Measurements from ENCODE around the gene WDR27.

Gene WDR27

GRCh38 chr6:169571123-169571962, 130.5 kb downstream of the WDR27 start:
- no peaks in the 10 kb centered on the region for H3F3A ChIP-seq (ENCODE audit: insufficient read depth)
- H3K4me2 ChIP-seq (ENCODE audit: low read depth, low read length, poor library complexity, severe bottlenecking) = no peak overlapping the region
- no peak overlapping the region for H2AFZ ChIP-seq (ENCODE audit: low read depth, low read length, severe bottlenecking)
- H3K9me2 ChIP-seq (replicated peaks; ENCODE audit: insufficient read depth, low read length) = no peaks in the 10 kb centered on the region
- no peaks in the 10 kb centered on the region for H4K20me1 ChIP-seq (ENCODE audit: low read depth, low read length)
- H3K36me3 ChIP-seq (ENCODE audit: low read length) = no peaks in the 10 kb centered on the region
- H3K9me3 ChIP-seq (ENCODE audit: insufficient read depth, low read length) = no peaks in the 10 kb centered on the region
- no peaks in the 10 kb centered on the region for H3K27me3 ChIP-seq (ENCODE audit: low read length)
- no peak overlapping the region for H3K4me3 ChIP-seq (ENCODE audit: insufficient read depth, low read length, poor library complexity, severe bottlenecking)
- no peak overlapping the region for H3K9ac ChIP-seq (ENCODE audit: low read length)
- no peaks in the 10 kb centered on the region for H3K79me2 ChIP-seq (ENCODE audit: insufficient read depth, low read length)
- no peak for TF ChIP-seq EZH2phosphoT487 (conservative IDR thresholded peaks at IDR 0.05; ENCODE audit: low read length)
- no peak for TF ChIP-seq CTCF (IDR thresholded peaks at IDR 0.05; ENCODE audit: insufficient read depth, low read length, poor library complexity, severe bottlenecking)
- no peak overlapping the region for H3K27ac ChIP-seq (ENCODE audit: low read depth, low read length)

GRCh38 chr6:169568314-169569087, 133.3 kb downstream of the WDR27 start:
- no peak for TF ChIP-seq CTCF (IDR thresholded peaks at IDR 0.05; ENCODE audit: insufficient read depth, low read length, poor library complexity, severe bottlenecking)
- no peak for TF ChIP-seq EZH2phosphoT487 (conservative IDR thresholded peaks at IDR 0.05; ENCODE audit: low read length)
- Histone ChIP-seq H3K36me3 (ENCODE audit: low read length) (no peaks in the 10 kb centered on the region), H3F3A (ENCODE audit: insufficient read depth) (no peaks in the 10 kb centered on the region), H3K4me2 (ENCODE audit: low read depth, low read length, poor library complexity, severe bottlenecking) (no peak overlapping the region), H3K9me3 (ENCODE audit: insufficient read depth, low read length) (no peaks in the 10 kb centered on the region), H3K27ac (ENCODE audit: low read depth, low read length) (no peak overlapping the region), H4K20me1 (ENCODE audit: low read depth, low read length) (no peaks in the 10 kb centered on the region), H3K4me3 (ENCODE audit: insufficient read depth, low read length, poor library complexity, severe bottlenecking) (no peak overlapping the region), H3K9ac (ENCODE audit: low read length) (no peak overlapping the region), H3K27me3 (ENCODE audit: low read length) (no peaks in the 10 kb centered on the region), H3K79me2 (ENCODE audit: insufficient read depth, low read length) (no peaks in the 10 kb centered on the region), H3K9me2 (replicated peaks; ENCODE audit: insufficient read depth, low read length) (no peaks in the 10 kb centered on the region), H2AFZ (ENCODE audit: low read depth, low read length, severe bottlenecking) (no peak overlapping the region)

GRCh38 chr6:169567819-169568218, 134.0 kb downstream of the WDR27 start:
- Histone ChIP-seq H3K4me3 (ENCODE audit: insufficient read depth, low read length, poor library complexity, severe bottlenecking) (no peak overlapping the region), H3K36me3 (ENCODE audit: low read length) (no peaks in the 10 kb centered on the region), H3K27ac (ENCODE audit: low read depth, low read length) (no peak overlapping the region), H3K79me2 (ENCODE audit: insufficient read depth, low read length) (no peaks in the 10 kb centered on the region), H4K20me1 (ENCODE audit: low read depth, low read length) (no peaks in the 10 kb centered on the region), H2AFZ (ENCODE audit: low read depth, low read length, severe bottlenecking) (no peak overlapping the region), H3K27me3 (ENCODE audit: low read length) (no peaks in the 10 kb centered on the region), H3K9ac (ENCODE audit: low read length) (no peak overlapping the region), H3K9me3 (ENCODE audit: insufficient read depth, low read length) (no peaks in the 10 kb centered on the region), H3K9me2 (replicated peaks; ENCODE audit: insufficient read depth, low read length) (no peaks in the 10 kb centered on the region), H3K4me2 (ENCODE audit: low read depth, low read length, poor library complexity, severe bottlenecking) (no peak overlapping the region), H3F3A (ENCODE audit: insufficient read depth) (no peaks in the 10 kb centered on the region)
- no peak for TF ChIP-seq CTCF (IDR thresholded peaks at IDR 0.05; ENCODE audit: insufficient read depth, low read length, poor library complexity, severe bottlenecking)
- TF ChIP-seq EZH2phosphoT487 (conservative IDR thresholded peaks at IDR 0.05; ENCODE audit: low read length) = no peak
